NB4 (cell line): ENCODE measurements around the gene WASF3.

Experiments used
- DNase-seq: peaks from one replicate; pipeline ENCODE4 v3.0.0; 2010; ENCODE audit warnings: low read depth
- H3K4me3 ChIP-seq: one replicate; pipeline ENCODE4 v1.5.1; 2011; ENCODE audit warnings: mild to moderate bottlenecking, low read depth, low read length, moderate library complexity
- CTCF ChIP-seq: IDR thresholded peaks from one replicate; pipeline ENCODE4 v1.5.1; 2012; ENCODE audit warnings: low read depth, low read length
- MAX ChIP-seq: IDR thresholded peaks from 2 replicates; pipeline ENCODE4 v1.6.1; 2011; ENCODE audit warnings: low read depth, low read length
- MYC ChIP-seq: IDR thresholded peaks from 2 replicates; pipeline ENCODE4 v1.6.1; 2011; ENCODE audit warnings: low read depth, low read length
- POLR2A ChIP-seq: IDR thresholded peaks from 2 replicates; pipeline ENCODE4 v1.6.1; 2011; ENCODE audit warnings: mild to moderate bottlenecking; ENCODE audit not compliant: insufficient read length; ENCODE audit errors: extremely low read depth

WASF3 gene

GRCh38 chr13:26540334-26540733, 17.1 kb upstream of the WASF3 start:
- TF ChIP-seq MAX = no peak
- TF ChIP-seq MYC = no peak
- no peak for TF ChIP-seq CTCF
- DNase-seq = no peak
- no peak overlapping the region for H3K4me3 ChIP-seq

GRCh38 chr13:26541041-26541440, 16.4 kb upstream of the WASF3 start:
- no peak for DNase-seq
- TF ChIP-seq CTCF (no peak), POLR2A (no peak), MYC (no peak), MAX (no peak)
- no peak overlapping the region for H3K4me3 ChIP-seq

GRCh38 chr13:26541678-26542568, 15.6 kb upstream of the WASF3 start:
- TF ChIP-seq MAX = no peak
- no peak for TF ChIP-seq CTCF
- TF ChIP-seq POLR2A = no peak
- TF ChIP-seq MYC = no peak
- no peak for DNase-seq
- H3K4me3 ChIP-seq = no peak overlapping the region

- DNase-seq = no peak
- no peak overlapping the region for H3K4me3 ChIP-seq
- TF ChIP-seq POLR2A (no peak), CTCF (no peak), MYC (no peak), MAX (no peak)
These were observed 12.8 kb upstream of the WASF3 start for GRCh38 chr13:26544707-26545106.

GRCh38 chr13:26548205-26548765, 9.2 kb upstream of the WASF3 start:
- TF ChIP-seq POLR2A (no peak), MAX (no peak), CTCF (no peak), MYC (no peak)
- no peak for DNase-seq
- H3K4me3 ChIP-seq = no peak overlapping the region
